ENCODE measurements around the gene RPS19BP1. TPM values are rescaled to one million over a fixed set of nuclear protein-coding genes. Genes with fewer than 3 reads are reported as not detected.

RPS19BP1 gene
- total and polyA plus RNA-seq, 9 donors = 9.1 to 130 (median 44.2) TPM

- Histone ChIP-seq H3K4me1 (ENCODE audit: insufficient read depth) (peaks cover 3% of the 10 kb centered on the region), H3K36me3 (no peaks in the 10 kb centered on the region), H3K27ac (peak overlapping the region in 1 of 2 donors; percentile 25), H3K4me3 (peak overlapping the region; percentile 8), H3K27me3 (no peaks in the 10 kb centered on the region), H3K9me3 (no peaks in the 10 kb centered on the region)
- peak; percentile 85 to 98 (median 97) for TF ChIP-seq CTCF (IDR thresholded peaks at IDR 0.05)
- TF ChIP-seq EP300 (IDR thresholded peaks at IDR 0.05) = no peak
- TF ChIP-seq POLR2A (IDR thresholded peaks at IDR 0.05) = no peak
- peak; percentile 82 to 95 (median 90) for DNase-seq
- intact Hi-C loops (cut with DNase I) = loop anchor here (5.0 to 10.0 kb wide), 5 partner anchors 217 to 813 kb away; partner anchors contain the start of genes ADSL (in 1 of the 4) and RPL3 (in 1 of the 4)
- 4 to 10% (median 6%) methylated on average over 18 to 41 of the region's 41 CpGs for WGBS, 3 donors
Measured at GRCh38 chr22:39534591-39535356, 2.2 kb upstream of the RPS19BP1 start.

GRCh38 chr22:39534092-39534506, 1.6 kb upstream of the RPS19BP1 start:
- H3K36me3 ChIP-seq = no peaks in the 10 kb centered on the region
- H3K27ac ChIP-seq = peak overlapping the region in 1 of 2 donors; percentile 25
- peaks cover 8% of the 10 kb centered on the region for H3K4me1 ChIP-seq (ENCODE audit: insufficient read depth)
- H3K4me3 ChIP-seq = no peak overlapping the region
- no peaks in the 10 kb centered on the region for H3K27me3 ChIP-seq
- intact Hi-C loops (cut with DNase I) = loop anchor here (5.0 to 10.0 kb wide), 4 partner anchors 217 to 813 kb away; partner anchors contain the start of genes ADSL (in 1 of the 4) and RPL3 (in 1 of the 4)
- TF ChIP-seq POLR2A (IDR thresholded peaks at IDR 0.05) (no peak), CTCF (IDR thresholded peaks at IDR 0.05) (no peak), EP300 (IDR thresholded peaks at IDR 0.05) (no peak)
- WGBS, 3 donors = 78 to 84% (median 83%) methylated on average over 12 of the region's 12 CpGs
- DNase-seq = peak in 4 of 5 donors; percentile 31 to 57 (median 52)
- no peaks in the 10 kb centered on the region for H3K9me3 ChIP-seq

- Histone ChIP-seq H3K27ac (no peak overlapping the region), H3K36me3 (no peaks in the 10 kb centered on the region), H3K27me3 (no peaks in the 10 kb centered on the region), H3K9me3 (no peaks in the 10 kb centered on the region), H3K4me1 (ENCODE audit: insufficient read depth) (peaks cover 14% of the 10 kb centered on the region), H3K4me3 (no peak overlapping the region)
- 35 to 38% (median 37%) methylated on average over 9 of the region's 9 CpGs for WGBS, 3 donors
- intact Hi-C loops (cut with DNase I) = loop anchor here (5.0 to 10.0 kb wide), 4 partner anchors 214 to 816 kb away; partner anchors contain the start of genes ADSL (in 1 of the 4) and RPL3 (in 1 of the 4)
- DNase-seq = peak in 3 of 5 donors; percentile 14 to 42 (median 35)
- TF ChIP-seq EP300 (IDR thresholded peaks at IDR 0.05) = no peak
- no peak for TF ChIP-seq CTCF (IDR thresholded peaks at IDR 0.05)
- TF ChIP-seq POLR2A (IDR thresholded peaks at IDR 0.05) = no peak
Measured at GRCh38 chr22:39530692-39531331, 1.7 kb downstream of the RPS19BP1 start.

- 75 to 78% (median 77%) methylated on average over 6 of the region's 6 CpGs for WGBS, 3 donors
- Histone ChIP-seq H3K27me3 (no peaks in the 10 kb centered on the region), H3K27ac (no peak overlapping the region), H3K4me3 (no peak overlapping the region), H3K36me3 (no peaks in the 10 kb centered on the region), H3K9me3 (no peaks in the 10 kb centered on the region), H3K4me1 (ENCODE audit: insufficient read depth) (peaks cover 14% of the 10 kb centered on the region)
- TF ChIP-seq EP300 (IDR thresholded peaks at IDR 0.05) (no peak), CTCF (IDR thresholded peaks at IDR 0.05) (no peak), POLR2A (IDR thresholded peaks at IDR 0.05) (no peak)
- no peak for DNase-seq
- intact Hi-C loops (cut with DNase I) = loop anchor here (5.0 to 10.0 kb wide), 4 partner anchors 213 to 817 kb away; partner anchors contain the start of genes ADSL (in 1 of the 4) and RPL3 (in 1 of the 4)
Measured at GRCh38 chr22:39530116-39530515, 2.4 kb downstream of the RPS19BP1 start.
